ENCODE results near the gene PRLH.
"Not testable (repeated sequence)": the region's sequence is repeated elsewhere in the genome, so short reads cannot be mapped to it uniquely, and the experiment has no call there.

PRLH gene

GRCh38 chr2:237583385-237584295 is 17.3 kb downstream of the PRLH start:
- no peak for DNase-seq

- no peak for DNase-seq
Observed at GRCh38 chr2:237585590-237586221, 19.3 kb downstream of the PRLH start.

- DNase-seq, result no peak
Observed at GRCh38 chr2:237588044-237588696, 21.8 kb downstream of the PRLH start.

- no peak for DNase-seq
Observed at GRCh38 chr2:237590272-237591140, 24.1 kb downstream of the PRLH start, which contains the start of gene RAB17. Gene RAB17, minus strand, starts transcription at chr2:237590734. Its CDS starts 4,580 bp downstream, at chr2:237586154.

- DNase-seq, result no peak
Observed at GRCh38 chr2:237591141-237591881, 24.9 kb downstream of the PRLH start.

GRCh38 chr2:237592425-237592980 is 26.1 kb downstream of the PRLH start:
- no peak for DNase-seq

GRCh38 chr2:237593036-237593435 is 26.7 kb downstream of the PRLH start:
- no peak for DNase-seq

- DNase-seq, result peak; percentile 10
Observed at GRCh38 chr2:237593596-237594320, 27.4 kb downstream of the PRLH start.

GRCh38 chr2:237594514-237594871 is 28.1 kb downstream of the PRLH start:
- DNase-seq, result no peak

- DNase-seq, result not testable (repeated sequence)
Observed at GRCh38 chr2:237595829-237596519, 29.6 kb downstream of the PRLH start.

GRCh38 chr2:237596520-237597195 is 30.3 kb downstream of the PRLH start:
- no peak for DNase-seq

- no peak for DNase-seq
Observed at GRCh38 chr2:237597196-237598145, 31.1 kb downstream of the PRLH start.

- peak; percentile 58 for DNase-seq
Observed at GRCh38 chr2:237598468-237599208, 32.3 kb downstream of the PRLH start.

- no peak for DNase-seq
Observed at GRCh38 chr2:237599465-237600110, 33.2 kb downstream of the PRLH start.

- DNase-seq, result peak; percentile 72
Observed at GRCh38 chr2:237600205-237600846, 34.0 kb downstream of the PRLH start.

- no peak for DNase-seq
Observed at GRCh38 chr2:237601453-237602116, 35.2 kb downstream of the PRLH start.

Measured in NCI-H524 treated with DMSO at 0.1 percent for 48 hours (cell line).